Transverse colon (tissue), 4 donors: ENCODE data around the gene SLC52A3.
"Not testable (repeated sequence)": the region's sequence is repeated elsewhere in the genome, so short reads cannot be mapped to it uniquely, and the experiment has no call there.

Experiments used
- CTCF ChIP-seq, 5 experiments: fragments of 200-600 bp in 3 of 5; fragments of 450-650 bp in 2 of 5; sonication (generic) in 3 of 5; IDR thresholded peaks; 1 replicate in 2 of 5; 2 replicates in 3 of 5; pipeline ENCODE4 v1.5.1; 2016 to 2017; ENCODE audit warnings: antibody characterized with exemption in 5 of 5, inconsistent platforms in 3 of 5, mild to moderate bottlenecking in 2 of 5, moderate library complexity in 1 of 5
- EP300 ChIP-seq: sonication (generic); formaldehyde crosslinking; IDR thresholded peaks from one replicate; pipeline ENCODE4 v1.6.1; 2017; ENCODE audit warnings: antibody characterized with exemption, low read depth
- POLR2A ChIP-seq: fragments of 450-650 bp; IDR thresholded peaks from one replicate; pipeline ENCODE4 v1.6.1; 2016; ENCODE audit warnings: antibody characterized with exemption, mild to moderate bottlenecking, moderate library complexity
- POLR2AphosphoS5 ChIP-seq, 3 donors: sonication (generic); formaldehyde crosslinking; IDR thresholded peaks; one replicate each; pipeline ENCODE4 v1.6.1; 2016; ENCODE audit warnings: antibody characterized with exemption in 3 of 3

GRCh38 chr20:798746-799145 lies 30.4 kb upstream of the SLC52A3 start:
- TF ChIP-seq POLR2A; CTCF (IDR thresholded peaks at IDR 0.05); POLR2AphosphoS5 (IDR thresholded peaks at IDR 0.05); EP300: not testable (repeated sequence)
